Peyer's patch (tissue), 4 donors: ENCODE data around the gene SPEM3. TPM values are rescaled to one million over a fixed set of nuclear protein-coding genes. Genes with fewer than 3 reads are reported as not detected.
A peak's percentile ranks its signal among the peaks of the same experiment; 100 is the strongest.

Source experiments
- DNase-seq, 3 donors: peaks; one replicate each; pipeline ENCODE4 v3.0.0-alpha.2; 2017 to 2019
- H3K27ac ChIP-seq, 4 donors: fragments of 200-600 bp; sonication (generic); one replicate each; pipeline ENCODE4 v1.5.1; 2016 to 2019
- H3K27me3 ChIP-seq, 2 donors: fragments of 200-600 bp; sonication (generic); one replicate each; pipeline ENCODE4 v1.5.1; 2019
- H3K36me3 ChIP-seq, 3 donors: fragments of 200-600 bp; sonication (generic); one replicate each; pipeline ENCODE4 v1.5.1; 2016 to 2019
- H3K4me1 ChIP-seq, 4 donors: fragments of 200-600 bp; sonication (generic); one replicate each; pipeline ENCODE4 v1.5.1; 2016 to 2019
- H3K4me3 ChIP-seq, 4 donors: fragments of 200-600 bp; sonication (generic); 1 replicate in 3 of 4; 2 replicates in 1 of 4; pipeline ENCODE4 v1.5.1; 2016 to 2019; ENCODE audit warnings: mild to moderate bottlenecking in 1 of 4
- H3K9me3 ChIP-seq, 4 donors: fragments of 200-600 bp; sonication (generic); one replicate each; pipeline ENCODE4 v1.5.1; 2016 to 2019; ENCODE audit warnings: mild to moderate bottlenecking in 1 of 4
- CTCF ChIP-seq, 6 experiments: fragments of 450-650 bp in 4 of 6; fragments of 200-600 bp in 2 of 6; sonication (generic) in 1 of 6; IDR thresholded peaks; one replicate each; pipeline ENCODE4 v1.5.1; 2017 to 2019; ENCODE audit warnings: antibody characterized with exemption in 6 of 6, mild to moderate bottlenecking in 3 of 6, moderate library complexity in 1 of 6
- POLR2A ChIP-seq, 2 donors: fragments of 450-650 bp; IDR thresholded peaks; one replicate each; pipeline ENCODE4 v1.5.1; 2017; ENCODE audit warnings: antibody characterized with exemption in 2 of 2, mild to moderate bottlenecking in 2 of 2, moderate library complexity in 2 of 2
- total RNA-seq, 4 donors: library from RNA; depleted of rRNA; stranded (reverse); fragments of >200 nt; gene quantifications; one replicate each; pipeline ENCODE4 v1.1.0, GENCODE V29; 2016

The SPEM3 gene
- total RNA-seq, 4 donors from 2014 or later: not detected

DNA sequence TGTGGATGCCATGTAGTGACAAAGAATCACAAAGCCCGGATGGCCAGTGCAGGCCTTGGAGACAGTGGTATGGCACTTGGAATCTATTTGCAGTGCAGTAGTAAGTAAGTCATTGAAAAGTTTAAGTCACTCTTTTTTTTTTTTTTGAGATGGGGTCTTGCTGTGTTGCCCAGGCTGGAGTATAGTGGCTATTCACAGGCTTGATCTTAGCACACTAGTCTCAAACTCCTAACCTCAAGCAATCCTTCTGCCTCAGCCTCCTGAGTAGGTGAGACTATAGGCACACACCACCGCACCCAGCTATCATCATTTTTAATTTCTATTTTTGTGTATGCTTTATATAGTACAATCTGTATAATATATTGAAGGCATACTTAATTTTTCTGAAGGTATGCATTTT lies 30.0 kb upstream of the SPEM3 start:
- DNase-seq: no peak
- Histone ChIP-seq H3K9me3 (no peaks in the 10 kb centered on the region), H3K27me3 (no peaks in the 10 kb centered on the region), H3K27ac (no peak overlapping the region), H3K4me1 (peaks cover 0 to 24% (median 4%) of the 10 kb centered on the region in 4 donors), H3K4me3 (no peak overlapping the region), H3K36me3 (no peaks in the 10 kb centered on the region)
- TF ChIP-seq CTCF (IDR thresholded peaks at IDR 0.05) (no peak), POLR2A (IDR thresholded peaks at IDR 0.05) (no peak)

GRCh38 chr17:7403043-7403726 lies 25.5 kb upstream of the SPEM3 start:
- peak overlapping the region; percentile 49 to 90 (median 69) for H3K4me3 ChIP-seq

DNA sequence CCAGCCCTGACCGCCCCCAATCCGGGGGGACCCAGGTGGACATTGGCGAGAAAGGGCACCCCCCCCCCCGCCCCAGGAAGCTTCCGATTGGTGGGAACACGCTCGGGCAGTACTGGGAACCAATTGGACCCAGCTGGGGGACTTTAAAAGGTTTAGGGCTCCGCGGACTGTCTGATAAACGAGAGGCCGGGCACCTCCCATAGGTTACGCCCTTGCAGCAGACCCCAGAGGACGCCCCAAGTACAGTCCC lies 25.0 kb upstream of the SPEM3 start:
- TF ChIP-seq CTCF (IDR thresholded peaks at IDR 0.05) (peak in 1 of 6 experiments; percentile 15), POLR2A (IDR thresholded peaks at IDR 0.05) (no peak)
- no peak for DNase-seq
- Histone ChIP-seq H3K27ac (peak overlapping the region; percentile 88 to 96 (median 92)), H3K9me3 (no peaks in the 10 kb centered on the region), H3K27me3 (no peaks in the 10 kb centered on the region), H3K4me1 (peaks cover 0 to 15% (median 5%) of the 10 kb centered on the region in 4 donors), H3K36me3 (no peaks in the 10 kb centered on the region), H3K4me3 (peak overlapping the region; percentile 49 to 90 (median 69))

More at GRCh38 chr17:7403043-7403726, 25.5 kb upstream of the SPEM3 start:
- Histone ChIP-seq H3K27me3 (no peaks in the 10 kb centered on the region), H3K4me1 (peaks cover 0 to 15% (median 5%) of the 10 kb centered on the region in 4 donors), H3K36me3 (no peaks in the 10 kb centered on the region), H3K9me3 (no peaks in the 10 kb centered on the region), H3K27ac (peak overlapping the region; percentile 88 to 96 (median 92))
- no peak for TF ChIP-seq CTCF (IDR thresholded peaks at IDR 0.05)
- TF ChIP-seq POLR2A (IDR thresholded peaks at IDR 0.05): peak; percentile 34 to 65
- DNase-seq: peak in 2 of 3 donors; percentile 88

DNA sequence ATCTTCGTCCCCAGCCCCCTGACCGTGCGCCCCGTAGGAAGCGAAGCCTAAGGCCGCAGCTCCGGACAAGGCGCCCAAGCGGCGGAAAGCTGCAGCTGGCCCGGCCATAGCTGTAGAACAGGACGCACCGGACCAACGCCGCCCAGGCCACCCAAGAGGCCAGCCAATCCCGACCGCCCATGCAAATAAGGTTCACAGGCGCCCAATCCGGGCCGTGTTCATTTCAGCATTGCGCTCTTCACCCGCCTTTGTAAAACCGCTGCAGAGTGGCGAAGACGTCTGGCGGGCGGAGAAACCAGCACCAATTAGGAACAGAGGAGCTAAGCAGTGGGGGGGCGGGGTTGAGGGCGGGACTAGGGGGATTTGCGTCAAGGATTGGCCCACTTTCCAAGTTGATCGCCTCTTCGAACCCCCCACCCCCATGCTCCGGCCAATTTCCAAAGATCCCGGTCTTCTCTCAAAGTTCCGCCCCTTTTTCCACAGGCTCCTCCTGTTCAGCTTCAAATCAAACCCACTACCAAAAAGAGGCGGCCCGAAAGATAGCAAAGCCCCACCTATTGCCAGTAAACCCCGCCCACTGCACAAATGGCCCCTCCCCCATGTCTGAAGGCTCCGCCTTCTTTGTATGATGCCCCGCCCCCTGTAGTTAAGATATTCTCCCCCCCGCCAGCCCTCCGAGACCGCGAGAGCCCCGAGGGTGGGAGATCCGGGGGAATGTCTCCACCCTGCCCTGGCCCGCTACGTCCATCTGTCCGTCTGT lies 24.5 kb upstream of the SPEM3 start, which contains the start of gene TMEM256:
TMEM256 (minus strand) TSS at position 121 of the 760 bp plus-strand sequence; CDS start at position 108, 13 bp downstream.
- H3K9me3 ChIP-seq: no peaks in the 10 kb centered on the region
- H3K36me3 ChIP-seq: no peaks in the 10 kb centered on the region
- peak; percentile 98 to 99 for TF ChIP-seq POLR2A (IDR thresholded peaks at IDR 0.05)
- TF ChIP-seq CTCF (IDR thresholded peaks at IDR 0.05): no peak
- peak within 1 kb of the TSS; percentile 88 to 96 (median 92) for H3K27ac ChIP-seq
- peak within 1 kb of the TSS; percentile 49 to 90 (median 69) for H3K4me3 ChIP-seq
- no peaks in the 10 kb centered on the region for H3K27me3 ChIP-seq
- DNase-seq: peak; percentile 98 to 99 (median 99)
- H3K4me1 ChIP-seq: peaks cover 0 to 15% (median 5%) of the 10 kb centered on the region in 4 donors

DNA sequence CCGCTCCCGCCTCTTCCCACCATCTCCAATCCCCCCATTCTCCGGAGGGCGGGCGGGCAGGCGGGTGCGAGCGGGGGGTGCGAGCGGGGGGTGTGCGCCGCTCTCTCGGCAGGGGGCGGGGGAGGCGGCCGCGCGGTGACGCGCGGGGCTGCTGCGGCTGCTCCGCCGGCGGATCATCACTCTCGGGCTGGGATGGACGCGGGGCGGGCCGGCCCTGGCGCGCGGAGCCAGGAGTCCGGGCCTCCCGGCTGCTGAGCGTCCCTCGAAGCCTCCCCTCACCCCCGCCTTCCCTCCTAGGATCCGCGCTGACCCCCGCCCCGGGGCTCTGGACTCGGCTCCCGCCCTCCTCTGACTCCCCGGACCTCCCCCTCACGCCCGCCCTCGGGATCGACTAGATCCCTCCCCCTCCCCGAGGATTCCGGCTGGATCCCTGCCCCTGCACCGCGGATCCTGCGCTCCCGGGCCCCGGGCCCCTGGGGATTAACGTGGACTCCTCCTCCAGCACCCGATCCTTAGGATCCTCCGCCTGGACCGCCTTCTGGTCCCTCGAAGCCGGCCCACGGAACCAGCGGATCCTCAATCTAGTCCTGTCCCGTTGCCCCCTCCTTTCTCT lies 23.8 kb upstream of the SPEM3 start:
- TF ChIP-seq POLR2A (IDR thresholded peaks at IDR 0.05): no peak
- TF ChIP-seq CTCF (IDR thresholded peaks at IDR 0.05): peak in 1 of 6 experiments; percentile 7
- Histone ChIP-seq H3K36me3 (no peaks in the 10 kb centered on the region), H3K4me3 (peak overlapping the region; percentile 49 to 90 (median 69)), H3K4me1 (peaks cover 0 to 15% (median 5%) of the 10 kb centered on the region in 4 donors), H3K9me3 (no peaks in the 10 kb centered on the region), H3K27me3 (no peaks in the 10 kb centered on the region), H3K27ac (peak overlapping the region; percentile 88 to 96 (median 92))
- DNase-seq: peak in 2 of 3 donors; percentile 69 to 81
